Astrocyte of the cerebellum (primary cell): ENCODE data around the gene CLDN6.

Experiments
- DNase-seq: peaks from one replicate; pipeline ENCODE4 v3.0.0-alpha.2; 2011; ENCODE audit warnings: low read depth
- H3K4me3 ChIP-seq: 2 replicates; pipeline ENCODE4 v1.5.1; 2011; ENCODE audit warnings: mild to moderate bottlenecking, low read depth, low read length, moderate library complexity
- CTCF ChIP-seq: IDR thresholded peaks from 2 replicates; pipeline ENCODE4 v1.5.1; 2012; ENCODE audit warnings: low read length, low read depth, moderate library complexity, mild to moderate bottlenecking; ENCODE audit errors: missing control alignments
- in situ Hi-C: cut with HindIII; loops from 2 replicates; pipeline ENCODE4 v1.10.0; 2017; ENCODE audit warnings: low sequenced_read_pairs

CLDN6 gene, protein sequence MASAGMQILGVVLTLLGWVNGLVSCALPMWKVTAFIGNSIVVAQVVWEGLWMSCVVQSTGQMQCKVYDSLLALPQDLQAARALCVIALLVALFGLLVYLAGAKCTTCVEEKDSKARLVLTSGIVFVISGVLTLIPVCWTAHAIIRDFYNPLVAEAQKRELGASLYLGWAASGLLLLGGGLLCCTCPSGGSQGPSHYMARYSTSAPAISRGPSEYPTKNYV

GRCh38 chr16:3017794-3018506, at the start of gene CLDN6:
Gene CLDN6, minus strand, starts transcription at chr16:3018183. Its CDS starts 2,162 bp downstream, at chr16:3016021.
- H3K4me3 ChIP-seq = no peak within 1 kb of the TSS
- peak; percentile 36 for TF ChIP-seq CTCF
- in situ Hi-C loops = no loop called here
- DNase-seq = no peak

- TF ChIP-seq CTCF = no peak
- no peak for DNase-seq
- no peak overlapping the region for H3K4me3 ChIP-seq
- in situ Hi-C loops = loop anchor here (5.0 kb wide), 1 partner anchor 86 kb away; no protein-coding TSS in a partner anchor
Observed at GRCh38 chr16:3066440-3066748, 48.4 kb upstream of the CLDN6 start.

DNA sequence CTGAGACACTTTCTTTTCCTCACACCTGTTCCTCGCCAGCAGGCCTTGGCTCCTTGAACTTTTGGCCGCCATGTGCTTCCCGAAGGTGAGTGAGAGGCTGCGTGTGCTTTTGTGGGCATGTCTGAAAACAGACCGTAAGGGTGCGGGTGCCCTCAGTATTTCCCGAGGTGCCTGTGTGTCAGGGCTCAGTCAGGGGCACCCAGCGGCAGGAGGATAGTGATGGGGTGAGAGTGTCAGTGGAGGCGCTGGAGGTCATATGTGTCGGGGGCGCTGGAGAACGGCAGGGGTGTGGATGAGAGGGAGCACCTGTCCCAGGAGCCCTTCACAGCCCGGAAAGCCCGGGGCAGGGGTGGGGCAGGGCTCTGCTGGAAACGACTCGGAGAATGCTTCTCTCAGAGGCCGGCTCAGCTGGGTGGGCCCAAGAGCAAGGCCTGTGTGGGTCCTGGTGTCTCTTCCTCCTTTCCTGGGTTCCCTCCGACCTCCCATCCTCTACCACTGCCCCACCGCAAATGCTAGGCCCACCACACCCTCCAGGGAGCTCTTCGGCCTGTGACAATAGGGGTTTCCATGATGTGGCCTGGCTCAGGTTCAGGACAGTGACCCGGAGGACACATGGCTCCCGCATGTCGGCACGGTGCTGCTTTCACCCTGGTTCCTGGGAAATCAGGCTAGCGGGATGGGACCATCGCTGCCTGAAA, 47.9 kb upstream of the CLDN6 start:
- DNase-seq = no peak
- no peak overlapping the region for H3K4me3 ChIP-seq
- in situ Hi-C loops = loop anchor here (5.0 kb wide), 1 partner anchor 86 kb away; no protein-coding TSS in a partner anchor
- TF ChIP-seq CTCF = no peak

GRCh38 chr16:3065069-3065741, 47.2 kb upstream of the CLDN6 start, which contains the start of gene IL32:
Gene IL32, plus strand, starts transcription at chr16:3065640. Its CDS starts 172 bp downstream, at chr16:3065812.
- DNase-seq = peak; percentile 34
- in situ Hi-C loops = loop anchor here (5.0 kb wide), 1 partner anchor 87 kb away; no protein-coding TSS in a partner anchor
- H3K4me3 ChIP-seq = no peak within 1 kb of the TSS
- no peak for TF ChIP-seq CTCF

DNA sequence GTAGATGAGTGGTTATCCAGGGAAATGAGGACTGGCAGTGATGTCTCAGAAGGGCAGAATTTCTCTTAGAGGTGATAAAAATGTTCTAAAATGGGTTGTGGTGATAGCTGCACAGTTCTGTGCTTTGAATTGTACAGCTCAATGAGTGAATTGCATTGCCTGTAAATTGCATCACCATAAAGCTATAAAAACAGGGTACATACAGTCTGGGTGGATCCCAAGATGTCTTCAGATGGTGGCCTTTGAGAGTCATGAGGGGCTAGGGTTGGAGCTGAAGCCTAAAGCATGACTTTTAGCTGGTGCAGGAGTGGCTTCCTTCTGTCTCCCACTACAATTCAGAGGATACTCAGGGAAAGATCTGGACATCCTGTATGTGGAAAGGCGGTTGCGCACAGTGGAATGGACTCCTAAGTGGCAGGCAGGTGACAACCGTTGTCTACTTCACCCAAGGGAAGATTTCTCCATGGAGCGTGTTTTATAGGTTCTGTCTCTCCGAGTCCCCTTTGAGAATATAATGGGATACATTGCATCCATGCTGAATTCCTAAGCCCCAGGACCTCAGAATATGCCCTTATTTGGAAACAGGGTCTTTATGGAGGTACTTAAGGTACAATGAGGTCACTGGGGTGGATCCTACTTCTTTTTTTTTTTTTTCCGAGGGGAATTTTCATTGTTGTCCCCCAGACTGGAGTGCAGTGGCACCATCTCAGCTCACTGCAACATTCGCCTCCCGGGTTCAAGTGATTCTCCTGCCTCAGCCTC, 45.8 kb upstream of the CLDN6 start:
- no peak for DNase-seq
- no peak overlapping the region for H3K4me3 ChIP-seq
- in situ Hi-C loops = loop anchor here (5.0 kb wide), 1 partner anchor 33 kb away; the partner anchor contains the start of gene ZSCAN10
- no peak for TF ChIP-seq CTCF

- in situ Hi-C loops = loop anchor here (5.0 kb wide), 1 partner anchor 35 kb away; the partner anchor contains the start of gene ZSCAN10
- no peak for TF ChIP-seq CTCF
- no peak overlapping the region for H3K4me3 ChIP-seq
- DNase-seq = no peak
Observed at GRCh38 chr16:3062553-3062952, 44.6 kb upstream of the CLDN6 start.
